ENCODE data around the gene OSBPL6.

Gene OSBPL6

GRCh38 chr2:178379162-178380004, 185.1 kb downstream of the OSBPL6 start:
- POLR2A ChIA-PET: no interaction called here
- H3K9me3 ChIP-seq (ENCODE audit: control insufficient read depth, insufficient read depth, low read depth, low read length): no peaks in the 10 kb centered on the region
- H3K4me1 ChIP-seq (ENCODE audit: control insufficient read depth, insufficient read depth, low read length): no peaks in the 10 kb centered on the region
- no peak overlapping the region for H3K4me3 ChIP-seq (ENCODE audit: low read depth, low read length)
- H3K27ac ChIP-seq (ENCODE audit: extremely low read depth, low read depth, low read length): no peak overlapping the region
- peaks cover 0 to 28% of the 10 kb centered on the region in 2 experiments; a peak in 1 of 3 replicates for H3K36me3 ChIP-seq (ENCODE audit: control insufficient read depth in 2 of 2, insufficient read depth in 1 of 2, low read length in 2 of 2)
- CTCF ChIA-PET: no interaction called here
- TF ChIP-seq ZNF366 (tag by site-specific recombination; conservative IDR thresholded peaks at IDR 0.05) (peak; percentile 73), PRDM1 (tag by site-specific recombination; IDR thresholded peaks at IDR 0.05) (peak; percentile 78)
- TF ChIP-seq, protein P1, sequence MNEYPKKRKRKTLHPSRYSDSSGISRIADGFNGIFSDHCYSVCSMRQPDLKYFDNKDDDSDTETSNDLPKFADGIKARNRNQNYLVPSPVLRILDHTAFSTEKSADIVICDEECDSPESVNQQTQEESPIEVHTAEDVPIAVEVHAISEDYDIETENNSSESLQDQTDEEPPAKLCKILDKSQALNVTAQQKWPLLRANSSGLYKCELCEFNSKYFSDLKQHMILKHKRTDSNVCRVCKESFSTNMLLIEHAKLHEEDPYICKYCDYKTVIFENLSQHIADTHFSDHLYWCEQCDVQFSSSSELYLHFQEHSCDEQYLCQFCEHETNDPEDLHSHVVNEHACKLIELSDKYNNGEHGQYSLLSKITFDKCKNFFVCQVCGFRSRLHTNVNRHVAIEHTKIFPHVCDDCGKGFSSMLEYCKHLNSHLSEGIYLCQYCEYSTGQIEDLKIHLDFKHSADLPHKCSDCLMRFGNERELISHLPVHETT (tag by site-specific recombination; IDR thresholded peaks at IDR 0.05): no peak

DNA sequence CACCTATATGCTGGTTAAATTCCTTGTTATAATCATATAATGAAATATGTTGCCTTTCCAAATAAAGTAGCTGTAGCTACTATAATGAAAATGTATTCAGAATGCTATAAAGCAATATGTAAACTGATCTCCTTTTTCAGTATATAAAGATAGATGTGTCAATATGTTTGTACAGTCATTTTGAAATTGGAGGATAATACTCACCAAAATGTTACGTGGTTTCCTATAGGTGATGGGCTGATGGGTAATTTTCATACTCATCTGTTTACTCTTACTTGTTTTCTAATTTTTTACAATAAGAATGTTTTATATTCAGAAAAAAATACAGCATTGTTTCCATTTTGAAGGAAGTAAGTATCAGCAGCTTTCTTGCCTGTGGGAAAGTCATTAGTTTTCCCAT, 186.5 kb downstream of the OSBPL6 start:
- POLR2A ChIA-PET: no interaction called here
- Histone ChIP-seq H3K36me3 (ENCODE audit: control insufficient read depth in 2 of 2, insufficient read depth in 1 of 2, low read length in 2 of 2) (peaks cover 0 to 30% of the 10 kb centered on the region in 2 experiments; a peak in 1 of 3 replicates), H3K27ac (ENCODE audit: extremely low read depth, low read depth, low read length) (no peak overlapping the region), H3K4me3 (ENCODE audit: low read depth, low read length) (no peak overlapping the region), H3K4me1 (ENCODE audit: control insufficient read depth, insufficient read depth, low read length) (no peaks in the 10 kb centered on the region), H3K9me3 (ENCODE audit: control insufficient read depth, insufficient read depth, low read depth, low read length) (no peaks in the 10 kb centered on the region)
- CTCF ChIA-PET: interaction anchor here (0.9 to 1.1 kb wide), 2 partner anchors 17 to 34 kb away, joined by 4 to 5 read pairs; no protein-coding TSS in a partner anchor
- TF ChIP-seq ZNF211 (tag by site-specific recombination; IDR thresholded peaks at IDR 0.05; ENCODE audit: low read depth) (no peak), ZBTB44 (tag by site-specific recombination; IDR thresholded peaks at IDR 0.05) (no peak), ZNF174 (tag by site-specific recombination; IDR thresholded peaks at IDR 0.05) (no peak), ZNF292 (tag by site-specific recombination; IDR thresholded peaks at IDR 0.05; ENCODE audit: borderline replicate concordance, low read depth) (no peak), TSHZ1 (tag by site-specific recombination; IDR thresholded peaks at IDR 0.05; ENCODE audit: borderline replicate concordance) (no peak)

- POLR2A ChIA-PET: no interaction called here
- Histone ChIP-seq H3K9me3 (ENCODE audit: control insufficient read depth, insufficient read depth, low read depth, low read length) (no peaks in the 10 kb centered on the region), H3K4me3 (ENCODE audit: low read depth, low read length) (no peak overlapping the region), H3K4me1 (ENCODE audit: control insufficient read depth, insufficient read depth, low read length) (no peaks in the 10 kb centered on the region), H3K36me3 (ENCODE audit: control insufficient read depth in 2 of 2, insufficient read depth in 1 of 2, low read length in 2 of 2) (peaks cover 0 to 31% of the 10 kb centered on the region in 2 experiments; a peak in 1 of 3 replicates), H3K27ac (ENCODE audit: extremely low read depth, low read depth, low read length) (no peak overlapping the region)
- CTCF ChIA-PET: interaction anchor here (1.9 kb wide), 1 partner anchor 13 kb away, joined by 9 read pairs; no protein-coding TSS in a partner anchor
- TF ChIP-seq ZNF112 (tag by site-specific recombination; IDR thresholded peaks at IDR 0.05): no peak
- TF ChIP-seq ZFP3 (tag by site-specific recombination; IDR thresholded peaks at IDR 0.05; ENCODE audit: low read depth): no peak
- TF ChIP-seq ZNF843 (tag by site-specific recombination; IDR thresholded peaks at IDR 0.05): no peak
- no peak for TF ChIP-seq ZNF174 (tag by site-specific recombination; IDR thresholded peaks at IDR 0.05)
- no peak for TF ChIP-seq ZNF48 (tag by site-specific recombination; IDR thresholded peaks at IDR 0.05)
Observed at GRCh38 chr2:178383718-178384117, 189.4 kb downstream of the OSBPL6 start.

Data from HEK293 (cell line).